Renal pelvis (tissue), 12 donors: ENCODE data around the gene TBX4. TPM values are rescaled to one million over a fixed set of nuclear protein-coding genes. Genes with fewer than 3 reads are reported as not detected.

Experiments used
- DNase-seq: peaks from one replicate; pipeline ENCODE4 v3.0.0-alpha.2; 2013
- long read RNA-seq, 16 experiments: transcript quantifications; one replicate each; lab custom pipeline, GENCODE V29; 2026
- polyA plus RNA-seq, 3 donors: library from polyadenylated mRNA; unstranded; fragments of 120-200 nt; gene quantifications; one replicate each; pipeline ENCODE4 v1.2.1, GENCODE V29; 2013; ENCODE audit not compliant: insufficient read length in 3 of 3

Gene TBX4
- under 1 TPM; 0.11 to 0.21 (median 0.21) TPM for polyA plus RNA-seq
- long read RNA-seq, donor 1: 0 reads
- long read RNA-seq, donor 2: 0 reads
- long read RNA-seq, donor 3: 0 reads
- long read RNA-seq, donor 4: 0 reads
- long read RNA-seq, donor 5: 0 reads
- long read RNA-seq, donor 6: 0 reads
- long read RNA-seq, donor 7: 0 reads
- long read RNA-seq, donor 8: 0 reads
- long read RNA-seq, donor 9: 0 reads
- long read RNA-seq, donor 10: 0 reads
- long read RNA-seq, donor 11: 0 reads
- long read RNA-seq, donor 12: 0 reads
- long read RNA-seq, donor 13: 0 reads
- long read RNA-seq, donor 14: 0 reads
- long read RNA-seq, donor 15: 0 reads
- long read RNA-seq, donor 16: 0 reads

DNA sequence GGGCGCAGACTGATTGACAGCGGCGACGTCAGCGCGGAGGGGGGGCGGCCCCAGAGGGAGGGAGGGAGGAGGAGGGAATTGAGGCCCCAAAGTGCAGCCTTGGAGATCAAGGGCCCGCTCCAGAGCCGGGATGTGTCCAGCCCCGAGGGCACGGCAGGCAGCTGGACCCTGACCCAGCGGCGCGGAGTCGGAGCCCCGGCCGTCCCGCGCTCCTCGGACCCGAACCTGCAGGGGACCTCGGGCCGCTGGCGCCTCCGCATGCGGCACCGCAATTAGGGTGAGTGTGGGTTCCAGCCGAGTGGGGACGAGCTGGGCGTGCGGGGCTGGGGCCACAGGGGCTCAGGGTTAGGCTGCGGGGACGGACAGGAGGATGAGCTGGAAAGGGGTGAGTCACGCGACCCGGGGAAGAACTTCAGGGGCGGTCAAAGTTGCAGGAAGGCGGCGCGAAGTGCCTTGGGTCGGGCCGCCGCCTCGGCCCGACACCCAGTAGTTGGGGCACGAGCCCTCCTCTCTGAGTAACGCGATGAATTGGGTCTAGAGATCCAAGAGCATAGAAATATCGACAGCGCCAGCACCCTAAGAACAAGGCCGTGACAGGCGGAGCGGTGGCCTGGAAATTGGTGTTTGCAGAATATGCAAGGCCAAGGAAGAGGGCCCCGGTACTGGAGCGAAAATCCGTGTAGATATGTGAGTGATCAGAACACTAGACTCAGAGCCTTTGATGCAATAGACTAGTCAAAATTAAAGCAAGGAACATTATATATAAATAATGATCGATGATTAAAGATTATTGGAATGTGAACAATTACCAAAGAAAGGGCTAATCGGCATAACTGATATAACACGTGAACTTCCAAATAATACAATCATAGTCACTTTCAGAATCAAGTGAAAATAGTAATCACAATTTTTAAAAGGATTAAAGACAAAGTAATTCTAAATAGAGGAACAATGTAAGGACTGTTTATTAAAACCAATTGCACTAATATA is at the start of gene TBX4:
TBX4 (plus strand) TSS at position 122 of the 990 bp plus-strand sequence. CDS start 4,069 bp downstream, outside the sequence.
- DNase-seq: no peak

DNA sequence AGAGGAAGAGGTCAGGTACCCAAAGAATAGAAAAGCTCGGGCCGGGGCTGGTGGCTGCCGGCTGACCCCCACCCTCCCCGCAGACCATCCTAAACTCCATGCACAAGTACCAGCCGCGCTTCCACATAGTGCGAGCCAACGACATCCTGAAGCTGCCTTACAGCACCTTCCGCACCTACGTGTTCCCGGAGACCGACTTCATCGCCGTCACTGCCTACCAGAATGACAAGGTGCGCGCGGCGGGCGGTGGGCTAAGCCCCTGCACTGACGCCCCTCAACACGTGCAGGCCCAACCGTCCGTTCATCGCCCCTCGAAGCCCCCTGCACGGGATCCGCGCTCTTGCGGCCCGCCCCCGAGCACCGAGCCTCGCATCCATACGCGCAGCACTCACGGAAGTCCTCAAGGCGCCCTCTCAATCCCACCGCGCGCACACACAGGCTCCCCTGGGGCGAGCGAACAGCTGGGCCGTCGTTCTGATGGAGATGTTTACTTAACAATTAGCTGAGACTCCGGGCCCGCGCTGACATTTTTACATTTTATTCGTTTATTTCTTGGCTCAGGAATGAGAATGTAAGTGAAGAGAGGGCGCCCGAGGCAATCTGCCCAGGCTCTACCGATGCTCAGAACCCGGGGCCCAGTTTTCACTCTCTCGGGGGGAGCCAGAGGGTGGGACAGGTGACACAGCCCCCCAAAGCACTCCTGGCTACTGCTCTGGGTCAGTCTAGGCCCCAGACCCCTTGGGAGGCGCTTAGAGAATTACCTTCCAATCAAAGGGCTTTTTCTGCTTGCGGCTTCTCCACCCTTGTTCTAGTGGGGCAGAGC is 49.0 kb upstream of the TBX4 start:
- DNase-seq: no peak

DNA sequence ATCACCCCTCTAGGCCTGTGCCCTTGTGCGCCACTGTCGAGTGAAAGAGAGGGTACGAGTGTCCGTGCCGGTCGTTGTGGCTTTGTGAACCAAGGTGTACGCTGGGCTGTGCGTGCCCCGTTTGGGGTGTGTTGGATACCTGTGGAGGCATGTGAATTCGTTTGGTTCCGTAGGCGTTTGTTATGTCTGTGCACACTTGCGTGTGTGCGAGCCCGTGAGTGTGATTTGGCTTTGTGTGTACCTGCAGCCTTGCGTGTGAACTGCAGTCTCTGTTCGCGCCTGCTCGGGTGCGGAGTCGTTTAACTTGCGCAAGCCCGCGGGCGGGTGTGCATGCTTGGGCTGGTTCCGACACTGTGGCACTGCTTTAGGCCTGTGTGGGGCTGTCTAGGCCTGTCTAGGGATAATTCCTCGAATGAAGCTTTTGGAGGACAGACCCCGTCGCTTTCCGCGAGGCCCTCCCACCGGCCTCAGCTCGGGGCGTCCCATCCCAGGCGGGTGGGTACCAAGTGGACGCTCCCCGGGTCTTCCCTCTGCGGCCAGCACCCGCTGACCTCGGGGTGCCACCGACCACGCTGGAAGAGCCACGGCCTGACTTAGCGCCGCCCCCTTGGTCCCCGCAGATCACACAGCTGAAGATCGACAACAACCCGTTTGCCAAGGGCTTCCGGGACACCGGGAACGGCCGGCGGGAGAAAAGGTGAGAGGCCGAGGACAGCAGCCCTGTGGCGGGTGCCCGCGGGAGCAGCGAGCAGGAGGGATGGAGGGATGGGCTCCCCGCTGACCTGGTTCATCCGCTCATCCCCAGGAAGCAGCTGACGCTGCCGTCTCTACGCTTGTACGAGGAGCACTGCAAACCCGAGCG is 48.2 kb upstream of the TBX4 start:
- no peak for DNase-seq

DNA sequence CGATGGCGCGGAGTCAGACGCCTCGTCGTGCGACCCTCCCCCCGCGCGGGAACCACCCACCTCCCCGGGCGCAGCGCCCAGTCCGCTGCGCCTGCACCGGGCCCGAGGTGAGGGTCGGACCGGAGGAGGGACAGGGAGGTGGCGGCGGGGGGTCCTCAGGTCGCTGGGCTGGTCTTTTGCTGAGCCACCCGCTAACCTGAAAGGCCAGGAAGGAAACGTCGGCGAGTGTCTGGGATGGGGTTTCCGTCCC is 47.6 kb upstream of the TBX4 start:
- DNase-seq: no peak

DNA sequence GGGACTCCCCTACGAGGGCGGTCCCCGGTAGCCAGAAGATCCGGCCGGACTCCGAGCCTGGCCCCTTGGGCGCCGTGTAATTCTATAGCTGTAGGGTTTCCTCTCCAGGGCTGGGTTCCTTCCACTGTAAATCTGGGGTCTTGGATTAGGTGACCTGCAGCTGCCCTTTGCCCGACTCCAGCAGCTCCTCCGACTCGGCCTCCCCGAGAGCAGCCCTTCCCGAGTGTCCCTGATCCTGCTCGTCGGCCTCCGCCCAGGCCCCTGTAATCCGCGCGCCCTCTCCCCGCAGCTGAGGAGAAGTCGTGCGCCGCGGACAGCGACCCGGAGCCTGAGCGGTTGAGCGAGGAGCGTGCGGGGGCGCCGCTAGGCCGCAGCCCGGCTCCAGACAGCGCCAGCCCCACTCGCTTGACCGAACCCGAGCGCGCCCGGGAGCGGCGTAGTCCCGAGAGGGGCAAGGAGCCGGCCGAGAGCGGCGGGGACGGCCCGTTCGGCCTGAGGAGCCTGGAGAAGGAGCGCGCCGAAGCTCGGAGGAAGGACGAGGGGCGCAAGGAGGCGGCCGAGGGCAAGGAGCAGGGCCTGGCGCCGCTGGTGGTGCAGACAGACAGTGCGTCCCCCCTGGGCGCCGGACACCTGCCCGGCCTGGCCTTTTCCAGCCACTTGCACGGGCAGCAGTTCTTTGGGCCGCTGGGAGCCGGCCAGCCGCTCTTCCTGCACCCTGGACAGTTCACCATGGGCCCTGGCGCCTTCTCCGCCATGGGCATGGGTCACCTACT is 47.1 kb upstream of the TBX4 start:
- no peak for DNase-seq

DNA sequence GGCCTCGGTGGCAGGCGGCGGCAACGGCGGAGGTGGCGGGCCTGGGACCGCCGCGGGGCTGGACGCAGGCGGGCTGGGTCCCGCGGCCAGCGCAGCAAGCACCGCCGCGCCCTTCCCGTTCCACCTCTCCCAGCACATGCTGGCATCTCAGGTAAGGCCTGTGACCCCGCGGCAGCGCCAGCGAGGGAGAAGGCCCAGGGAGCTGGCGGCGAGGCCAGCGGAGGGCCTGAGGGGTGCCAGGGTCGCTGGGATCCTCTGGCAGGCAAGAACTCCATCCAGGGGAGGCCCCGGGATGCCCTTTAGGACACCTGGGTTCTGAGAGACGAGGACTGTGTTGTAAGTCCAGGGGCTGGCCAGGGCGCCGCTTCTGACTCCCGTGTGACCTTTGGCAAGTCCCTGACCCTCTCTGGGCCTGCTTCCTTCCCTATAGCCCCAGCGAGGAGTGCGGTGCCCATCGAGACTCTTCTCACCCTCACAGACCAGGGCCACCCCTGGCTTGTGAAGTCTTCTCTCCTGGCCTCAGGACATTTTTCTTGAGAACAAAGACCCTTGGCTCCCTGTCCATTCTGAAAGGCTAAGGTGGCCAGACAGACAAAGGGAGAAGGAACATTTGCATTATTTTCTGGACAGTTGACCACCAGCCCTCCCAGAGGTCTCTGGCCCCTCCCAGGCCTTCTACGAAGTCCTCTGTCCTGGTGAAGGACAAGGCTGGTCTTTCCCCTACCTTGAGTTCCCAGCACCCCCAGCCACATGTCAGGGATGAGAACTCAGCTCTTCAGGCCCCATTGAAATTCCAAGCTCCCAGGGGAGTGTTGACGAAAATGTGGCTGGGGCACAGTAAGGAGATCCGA is 46.3 kb upstream of the TBX4 start:
- DNase-seq: no peak

DNA sequence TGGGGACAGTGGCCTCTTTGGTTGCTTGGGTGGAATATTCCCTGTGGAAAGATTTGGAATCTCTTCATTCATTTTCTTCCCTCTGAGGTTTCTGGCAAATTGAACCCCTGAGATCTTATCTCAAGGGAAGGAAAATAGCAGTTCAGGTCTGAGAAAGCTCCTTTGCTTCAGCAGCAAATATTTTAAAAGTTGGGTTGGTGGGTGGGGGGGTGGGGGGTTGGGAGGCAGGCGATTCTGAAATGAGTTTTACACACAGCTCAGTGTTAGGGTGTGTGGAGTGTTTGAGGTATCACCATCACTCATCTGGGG is 45.7 kb upstream of the TBX4 start:
- DNase-seq: no peak

DNA sequence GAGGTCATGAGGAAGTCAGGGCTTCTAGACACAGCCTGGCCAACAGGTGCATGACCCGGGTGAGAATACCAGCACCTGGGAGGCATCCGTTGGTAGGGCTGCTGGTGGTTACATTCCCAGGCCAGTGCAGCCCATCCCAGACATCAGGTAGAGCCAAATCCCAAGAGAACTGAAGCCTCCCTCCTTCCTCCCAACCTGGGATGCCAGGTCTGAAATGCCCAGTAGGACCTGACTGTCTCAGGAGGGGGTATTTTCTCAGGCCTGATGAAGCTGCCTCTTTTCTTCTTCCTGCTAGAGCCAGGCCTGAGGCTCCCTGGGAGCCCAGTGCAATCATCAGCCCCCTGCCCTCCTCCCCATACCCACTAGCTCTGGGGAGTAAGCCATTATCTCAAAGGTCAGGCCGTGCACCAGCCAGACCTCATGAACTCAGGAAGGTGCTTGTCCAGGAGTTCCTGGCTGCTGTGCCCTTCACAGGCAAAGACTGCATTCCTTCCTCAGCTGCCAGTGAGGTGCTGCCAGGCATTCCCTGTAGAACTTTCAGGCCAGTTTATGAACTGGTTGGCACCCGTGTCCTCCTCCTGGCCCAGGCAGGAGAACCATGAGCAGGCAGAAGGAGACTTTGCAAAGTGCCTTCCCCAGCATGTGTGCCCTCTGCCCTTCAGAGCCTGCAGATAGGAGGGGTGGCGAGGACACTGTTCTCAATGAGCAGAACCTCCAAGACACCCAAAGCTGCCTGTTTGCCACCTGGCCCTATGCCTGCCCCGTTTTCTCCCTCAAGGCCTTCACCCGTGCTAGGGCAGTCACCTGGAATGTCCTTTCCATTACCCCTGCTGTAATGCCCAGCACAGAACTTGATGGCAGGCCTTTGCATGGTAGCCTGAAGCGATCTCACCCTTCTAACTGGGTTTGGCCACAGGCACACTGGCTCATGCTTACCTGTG is 45.0 kb upstream of the TBX4 start:
- no peak for DNase-seq

DNA sequence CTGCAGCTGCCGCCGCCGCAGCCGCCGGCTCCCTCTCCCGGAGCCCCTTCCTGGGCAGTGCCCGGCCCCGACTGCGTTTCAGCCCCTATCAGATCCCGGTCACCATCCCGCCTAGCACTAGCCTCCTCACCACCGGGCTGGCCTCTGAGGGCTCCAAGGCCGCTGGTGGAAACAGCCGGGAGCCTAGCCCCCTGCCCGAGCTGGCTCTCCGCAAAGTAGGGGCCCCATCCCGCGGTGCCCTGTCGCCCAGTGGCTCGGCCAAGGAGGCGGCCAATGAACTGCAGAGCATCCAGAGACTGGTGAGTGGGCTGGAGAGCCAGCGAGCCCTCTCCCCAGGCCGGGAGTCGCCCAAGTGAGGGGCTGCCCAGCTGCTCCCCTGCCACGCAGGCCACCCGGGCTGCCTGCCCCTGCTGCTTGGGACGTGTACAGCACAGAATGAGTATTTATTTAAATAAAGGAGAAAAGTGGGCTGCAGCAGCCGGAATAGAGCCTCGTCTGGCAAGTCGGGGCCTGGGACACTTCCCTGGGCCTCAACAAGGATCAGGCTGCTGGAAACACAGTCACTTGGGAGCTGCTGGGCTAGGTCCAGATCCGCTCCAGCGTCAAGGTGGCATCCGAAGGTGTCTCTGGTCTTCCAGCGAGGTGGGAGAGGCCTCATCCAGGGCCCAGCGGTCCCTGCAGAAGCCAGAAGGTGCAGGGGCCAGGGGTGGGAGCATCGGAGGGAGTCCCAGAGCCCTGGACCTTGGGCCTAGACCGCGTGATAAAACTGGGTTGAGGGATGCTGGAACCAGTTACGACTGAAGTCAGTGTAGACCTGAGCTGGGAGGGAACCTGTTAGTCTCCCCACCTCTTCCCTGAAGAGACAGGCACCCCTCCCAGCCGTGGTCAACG is 43.8 kb upstream of the TBX4 start:
- DNase-seq: no peak

DNA sequence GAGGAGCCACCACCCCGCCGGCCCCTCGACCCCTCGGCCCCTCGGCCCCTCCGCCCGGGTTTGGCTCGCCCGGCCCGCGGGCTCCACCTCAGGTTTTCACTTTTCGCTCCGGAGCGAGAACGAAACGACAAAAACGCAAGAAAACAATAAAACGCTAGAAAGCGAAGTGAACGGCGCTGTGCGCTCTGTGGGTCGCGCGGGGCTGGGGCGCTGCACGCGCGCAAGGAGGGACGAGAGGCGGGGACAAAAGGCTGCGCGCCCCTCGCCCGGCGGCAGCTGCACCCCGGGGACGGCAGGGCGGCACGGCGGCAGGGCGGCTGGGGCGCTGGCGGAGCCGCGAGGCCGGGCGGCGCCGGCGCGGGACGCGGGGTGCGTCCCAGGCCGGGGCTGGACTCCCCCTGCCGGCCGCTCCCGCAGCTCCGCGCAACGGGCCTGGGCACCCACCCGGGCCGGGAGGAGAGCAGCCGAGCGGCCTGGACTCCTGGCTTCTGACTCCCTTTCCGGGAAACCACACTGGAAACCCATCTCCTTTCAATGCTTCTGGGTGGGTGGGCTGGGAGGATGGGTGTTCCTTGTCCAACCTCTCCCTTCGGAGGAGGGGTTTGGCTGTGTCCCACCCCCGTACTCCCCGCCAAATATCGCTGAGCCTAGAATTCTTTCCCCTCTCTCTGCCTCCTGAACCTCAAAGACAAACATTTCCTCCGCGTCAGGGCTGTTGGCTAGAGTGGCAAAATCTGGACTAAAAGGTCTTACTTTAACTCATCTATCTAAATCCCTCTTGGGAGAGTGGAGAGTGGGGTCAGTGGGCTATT is 42.7 kb upstream of the TBX4 start:
- no peak for DNase-seq

DNA sequence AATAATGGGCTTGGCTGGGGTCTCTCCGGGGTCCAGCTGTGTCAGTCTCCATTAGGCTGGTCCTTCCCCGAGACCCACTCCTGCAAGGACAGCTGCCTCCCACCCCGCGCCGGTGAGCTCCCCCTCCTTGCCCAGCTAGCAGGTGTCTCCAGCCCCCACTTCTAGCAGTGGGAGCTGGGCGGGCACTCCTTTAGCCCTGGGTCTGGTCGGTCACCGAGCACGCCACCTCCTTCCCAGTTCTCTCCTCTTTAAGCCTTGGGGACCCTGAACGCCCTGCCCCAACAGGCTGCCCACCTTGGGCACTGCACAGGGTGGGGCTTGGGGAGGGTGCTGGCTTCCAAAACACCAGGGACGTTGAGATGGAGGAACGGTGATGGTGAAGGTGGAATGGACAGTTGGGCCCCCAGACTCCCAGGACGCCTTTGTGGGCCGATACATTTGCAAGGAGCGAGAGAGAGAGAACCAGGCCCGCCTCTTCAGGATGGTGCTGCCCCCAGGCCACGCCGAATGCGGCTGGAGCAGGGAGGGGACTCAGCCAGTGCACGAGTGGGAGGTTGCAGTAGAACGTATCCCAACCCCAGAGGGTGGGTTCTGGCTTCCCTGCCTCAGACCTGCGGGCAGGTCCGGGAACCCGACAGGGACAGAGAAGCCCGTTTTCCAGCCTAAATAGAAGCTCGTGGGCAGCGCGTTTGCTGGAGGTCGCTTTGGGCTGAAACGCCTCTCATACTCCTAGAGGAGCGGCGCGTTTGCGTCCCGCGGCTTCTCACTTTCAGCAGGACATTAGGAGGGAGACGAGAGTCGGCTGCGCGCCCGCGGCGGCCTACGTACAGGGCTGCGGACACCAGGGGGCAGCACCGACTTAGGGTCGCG is 41.8 kb upstream of the TBX4 start:
- DNase-seq: peak; percentile 84

DNA sequence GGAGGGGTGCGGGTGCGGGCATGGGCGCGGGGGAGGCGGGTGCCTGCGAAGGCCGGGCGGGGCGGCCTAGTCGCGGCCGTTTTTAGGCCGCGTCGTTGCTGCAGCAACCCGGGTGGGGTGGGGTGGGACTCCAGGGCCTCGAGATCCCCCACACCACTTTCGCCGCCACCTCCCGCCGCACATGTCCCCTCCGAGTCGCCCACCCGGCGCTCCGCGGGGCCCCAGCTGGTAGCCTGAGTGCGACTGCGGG is 41.3 kb upstream of the TBX4 start:
- no peak for DNase-seq

DNA sequence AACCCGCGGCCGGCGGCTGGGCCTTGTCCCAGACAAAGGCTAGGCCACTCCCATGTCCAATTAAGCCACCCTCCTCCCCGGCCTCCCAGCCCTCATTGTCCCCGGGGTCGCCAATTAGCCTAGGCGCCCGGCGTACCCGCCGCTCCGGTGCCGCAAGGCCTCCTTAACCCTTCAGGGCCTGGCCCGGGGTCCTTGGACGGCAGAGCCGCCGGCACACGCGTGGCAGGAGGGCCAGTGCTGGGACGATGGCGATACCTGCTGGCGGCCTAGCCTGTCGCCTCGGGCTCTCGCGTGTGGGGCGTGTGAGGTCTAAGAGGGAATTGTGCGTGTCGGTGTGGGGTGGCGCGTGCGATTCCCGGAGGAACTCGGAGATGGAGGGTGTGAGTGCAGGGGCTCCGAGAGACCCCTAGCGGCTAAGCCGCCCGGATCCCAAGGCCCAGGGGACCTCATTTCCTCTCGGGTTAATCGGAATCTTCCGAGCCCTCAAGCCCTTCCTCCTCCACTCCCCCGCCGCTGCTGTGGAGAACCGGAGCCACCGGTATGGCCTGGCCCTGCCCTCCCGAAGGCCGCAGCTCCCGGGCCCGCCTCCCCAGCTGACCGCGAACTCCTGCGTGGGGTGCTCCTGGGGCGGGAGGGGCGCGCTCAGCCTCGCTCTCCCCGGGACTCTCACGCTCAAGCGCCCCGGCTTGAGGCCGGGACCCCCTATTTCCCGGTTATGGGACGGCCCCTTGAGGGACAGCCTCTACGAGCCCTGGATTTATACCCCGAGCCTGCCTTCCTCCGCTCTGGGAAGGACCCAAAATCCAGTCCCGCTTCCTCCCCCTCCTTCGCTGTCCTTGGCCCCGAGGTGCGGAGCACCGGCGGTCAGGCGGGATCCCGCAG is 40.7 kb upstream of the TBX4 start:
- DNase-seq: no peak

DNA sequence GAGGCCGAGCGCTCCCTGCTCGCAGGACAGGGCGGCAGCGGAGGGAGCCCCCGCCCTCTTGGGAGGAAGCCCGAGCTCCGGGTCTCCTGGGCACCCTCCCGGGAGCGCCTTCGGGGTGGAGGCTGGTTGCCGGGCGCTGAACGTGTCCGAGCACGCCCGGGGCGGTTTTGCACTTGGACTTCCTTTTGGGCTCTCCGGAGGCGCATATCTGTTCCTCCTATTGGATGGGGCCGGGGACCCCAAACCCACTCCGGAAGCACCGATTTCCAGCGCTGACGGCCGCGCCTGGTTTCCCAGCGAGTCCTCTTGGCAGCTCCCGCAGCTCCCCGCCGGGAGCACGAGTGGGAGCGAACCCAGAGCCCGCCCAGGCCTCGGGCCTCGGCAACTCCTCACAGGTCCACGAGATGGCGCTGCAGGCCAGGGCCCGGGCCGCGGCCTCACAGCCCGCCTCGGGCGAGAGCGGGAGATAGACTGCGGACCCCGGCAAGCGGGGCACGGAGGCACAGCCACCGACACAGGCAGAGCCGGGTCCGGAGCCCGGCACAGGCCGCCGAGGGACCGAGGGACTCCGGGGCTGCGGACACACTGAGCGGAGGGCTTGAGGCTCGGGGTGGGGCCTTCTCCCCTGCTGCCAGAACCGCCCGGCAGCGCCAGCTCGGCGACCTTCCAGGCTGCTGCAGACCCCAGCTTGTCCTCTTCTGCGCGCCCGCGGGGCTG is 39.9 kb upstream of the TBX4 start:
- DNase-seq: peak; percentile 81
